HepG2 (cell line): ENCODE data around the gene ZMYND8.
"Not testable (repeated sequence)": the region's sequence is repeated elsewhere in the genome, so short reads cannot be mapped to it uniquely, and the experiment has no call there.

Experiments used
- EZH2 ChIP-seq: conservative IDR thresholded peaks from 2 replicates; pipeline ENCODE4 v1.6.1; 2012; ENCODE audit warnings: mild to moderate bottlenecking, low read depth, low read length, moderate library complexity
- FOXP1 ChIP-seq, 2 experiments: fragments of 450-650 bp in 1 of 2; IDR thresholded peaks; 2 replicates each; pipeline ENCODE4 v1.6.1; 2017 to 2018; ENCODE audit warnings: antibody characterized with exemption in 1 of 2
- JUN ChIP-seq: sonication (generic); formaldehyde crosslinking; IDR thresholded peaks from 2 replicates; pipeline ENCODE4 v1.4.0; 2020; ENCODE audit warnings: mild to moderate bottlenecking, missing genetic modification reagents
- POLR2AphosphoS5 ChIP-seq: IDR thresholded peaks from 2 replicates; pipeline ENCODE4 v1.6.1; 2012; ENCODE audit warnings: low read depth, low read length
- ZNF207 ChIP-seq: fragments of 450-650 bp; IDR thresholded peaks from 2 replicates; pipeline ENCODE4 v1.6.1; 2016; ENCODE audit warnings: antibody characterized with exemption, borderline replicate concordance
- ZNF703 ChIP-seq: sonication (generic); formaldehyde crosslinking; IDR thresholded peaks from 2 replicates; pipeline ENCODE4 v1.5.1; 2020; ENCODE audit warnings: missing genetic modification reagents, mild to moderate bottlenecking, moderate library complexity, borderline replicate concordance
- TF ChIP-seq, protein P1 (sequence below): sonication (generic); formaldehyde crosslinking; IDR thresholded peaks from 2 replicates; pipeline ENCODE4 v1.5.0; 2020; ENCODE audit warnings: mild to moderate bottlenecking, missing genetic modification reagents, moderate library complexity
- TF ChIP-seq, protein P2 (sequence below): sonication (generic); formaldehyde crosslinking; IDR thresholded peaks from 2 replicates; pipeline ENCODE4 v1.8.0; 2022; ENCODE audit warnings: mild to moderate bottlenecking, missing genetic modification reagents

DNA sequence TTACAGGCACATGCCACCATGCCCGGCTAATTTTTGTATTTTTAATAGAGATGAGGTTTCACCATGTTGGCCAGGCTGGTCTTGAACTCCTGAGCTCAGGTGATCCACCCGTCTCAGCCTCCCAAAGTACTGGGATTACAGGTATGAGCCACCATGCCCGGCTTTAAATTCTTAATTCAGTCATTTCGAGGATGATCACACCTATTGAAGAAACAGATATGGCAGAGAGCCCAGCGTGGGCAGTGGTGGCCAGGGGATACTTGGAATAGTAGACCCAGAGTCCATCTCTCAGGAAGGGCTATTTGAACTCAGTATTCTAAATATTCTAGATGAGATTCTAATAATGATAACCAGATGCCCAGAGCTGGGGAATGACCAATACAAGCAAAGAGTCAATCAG is 180.3 kb downstream of the ZMYND8 start:
- TF ChIP-seq, protein P1, sequence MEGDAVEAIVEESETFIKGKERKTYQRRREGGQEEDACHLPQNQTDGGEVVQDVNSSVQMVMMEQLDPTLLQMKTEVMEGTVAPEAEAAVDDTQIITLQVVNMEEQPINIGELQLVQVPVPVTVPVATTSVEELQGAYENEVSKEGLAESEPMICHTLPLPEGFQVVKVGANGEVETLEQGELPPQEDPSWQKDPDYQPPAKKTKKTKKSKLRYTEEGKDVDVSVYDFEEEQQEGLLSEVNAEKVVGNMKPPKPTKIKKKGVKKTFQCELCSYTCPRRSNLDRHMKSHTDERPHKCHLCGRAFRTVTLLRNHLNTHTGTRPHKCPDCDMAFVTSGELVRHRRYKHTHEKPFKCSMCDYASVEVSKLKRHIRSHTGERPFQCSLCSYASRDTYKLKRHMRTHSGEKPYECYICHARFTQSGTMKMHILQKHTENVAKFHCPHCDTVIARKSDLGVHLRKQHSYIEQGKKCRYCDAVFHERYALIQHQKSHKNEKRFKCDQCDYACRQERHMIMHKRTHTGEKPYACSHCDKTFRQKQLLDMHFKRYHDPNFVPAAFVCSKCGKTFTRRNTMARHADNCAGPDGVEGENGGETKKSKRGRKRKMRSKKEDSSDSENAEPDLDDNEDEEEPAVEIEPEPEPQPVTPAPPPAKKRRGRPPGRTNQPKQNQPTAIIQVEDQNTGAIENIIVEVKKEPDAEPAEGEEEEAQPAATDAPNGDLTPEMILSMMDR (CRISPR knock-in tag) = not testable (repeated sequence)
- TF ChIP-seq JUN (CRISPR knock-in tag); POLR2AphosphoS5; FOXP1 (IDR thresholded peaks at IDR 0.05); FOXP1 (CRISPR knock-in tag; IDR thresholded peaks at IDR 0.05); EZH2; ZNF207; ZNF703 (CRISPR knock-in tag): not testable (repeated sequence)
- TF ChIP-seq, protein P2, sequence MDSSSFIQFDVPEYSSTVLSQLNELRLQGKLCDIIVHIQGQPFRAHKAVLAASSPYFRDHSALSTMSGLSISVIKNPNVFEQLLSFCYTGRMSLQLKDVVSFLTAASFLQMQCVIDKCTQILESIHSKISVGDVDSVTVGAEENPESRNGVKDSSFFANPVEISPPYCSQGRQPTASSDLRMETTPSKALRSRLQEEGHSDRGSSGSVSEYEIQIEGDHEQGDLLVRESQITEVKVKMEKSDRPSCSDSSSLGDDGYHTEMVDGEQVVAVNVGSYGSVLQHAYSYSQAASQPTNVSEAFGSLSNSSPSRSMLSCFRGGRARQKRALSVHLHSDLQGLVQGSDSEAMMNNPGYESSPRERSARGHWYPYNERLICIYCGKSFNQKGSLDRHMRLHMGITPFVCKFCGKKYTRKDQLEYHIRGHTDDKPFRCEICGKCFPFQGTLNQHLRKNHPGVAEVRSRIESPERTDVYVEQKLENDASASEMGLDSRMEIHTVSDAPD = not testable (repeated sequence)
